Right ventricle myocardium superior (tissue), 1 donor: Measurements from ENCODE around the gene PDE3A. TPM values are rescaled to one million over a fixed set of nuclear protein-coding genes. Genes with fewer than 3 reads are reported as not detected.
"Not testable (repeated sequence)": the region's sequence is repeated elsewhere in the genome, so short reads cannot be mapped to it uniquely, and the experiment has no call there.

Source experiments
- ATAC-seq: fragments of 200-7000 bp; cut with Tn5 transposase; one replicate; pipeline ENCODE4 v1.9.1; 2020; ENCODE audit warnings: mild to moderate bottlenecking; ENCODE audit not compliant: poor library complexity
- DNase-seq: peaks from one replicate; pipeline ENCODE4 v3.0.0-alpha.2; 2020
- intact Hi-C: fragments of 100-400 bp; cut with DNase I; formaldehyde crosslinking; loops from one replicate; pipeline ENCODE4 v1.11.2; 2022
- long read RNA-seq: library from polyadenylated mRNA; unstranded; transcript quantifications from one replicate; pipeline ENCODE4 v2.0.0, GENCODE V29; 2021
- total RNA-seq: library from RNA; stranded (reverse); fragmentation: NEBNext Ultra II Directional; extraction: Animal tissue kit (Norgen Biotek cat#: 25700); gene quantifications from one replicate; pipeline ENCODE4 v1.2.1, GENCODE V29; 2021
- donor health status: DM: no; HTN: yes; CAD: no; lungs with severe emphysema.

The PDE3A gene
- 153 TPM for total RNA-seq
- long read RNA-seq, full-length matches to known transcripts = 50 of 99 reads
- long read RNA-seq, partial matches to known transcripts = 36 of 99 reads
- long read RNA-seq, other reads (novel, unspliced or antisense) = 13 of 99 reads

DNA sequence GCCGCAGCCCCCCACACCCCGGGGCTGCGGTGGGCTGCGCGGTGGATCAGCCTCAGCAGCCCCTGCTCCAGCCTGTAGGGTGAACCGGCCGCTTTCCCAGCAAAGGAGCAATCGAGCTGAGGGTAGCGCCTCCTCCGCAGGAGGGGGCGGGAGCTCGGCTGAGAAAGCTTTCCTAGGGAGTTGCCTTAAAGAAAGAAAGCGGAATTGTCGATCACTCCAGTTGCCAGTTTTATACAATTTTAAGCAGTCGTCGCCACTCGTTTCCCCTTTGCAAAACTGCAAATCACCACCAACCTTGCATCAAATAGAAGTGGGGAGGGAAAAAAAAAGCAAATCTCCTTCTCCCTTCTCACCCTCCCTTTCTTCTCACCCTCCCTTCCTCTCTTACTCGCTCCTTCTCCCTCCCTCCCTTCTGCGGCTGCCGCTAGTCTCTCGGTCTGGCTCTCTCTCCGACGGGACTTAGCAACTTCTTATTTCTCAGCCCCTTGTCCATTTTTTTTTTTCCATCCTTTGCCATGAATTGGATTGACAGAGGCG is at the start of gene PDE3A:
PDE3A (plus strand) TSS at position 424 of the 537 bp plus-strand sequence. CDS start 748 bp downstream, outside the sequence.
- ATAC-seq = peak; percentile 58
- peak; percentile 83 for DNase-seq
- intact Hi-C loops = loop anchor here (10.0 kb wide), 1 partner anchor 153 kb away; no protein-coding TSS in a partner anchor

GRCh38 chr12:20319366-20319765 is 49.0 kb upstream of the PDE3A start:
- peak; percentile 70 for ATAC-seq
- intact Hi-C loops = no loop called here

DNA sequence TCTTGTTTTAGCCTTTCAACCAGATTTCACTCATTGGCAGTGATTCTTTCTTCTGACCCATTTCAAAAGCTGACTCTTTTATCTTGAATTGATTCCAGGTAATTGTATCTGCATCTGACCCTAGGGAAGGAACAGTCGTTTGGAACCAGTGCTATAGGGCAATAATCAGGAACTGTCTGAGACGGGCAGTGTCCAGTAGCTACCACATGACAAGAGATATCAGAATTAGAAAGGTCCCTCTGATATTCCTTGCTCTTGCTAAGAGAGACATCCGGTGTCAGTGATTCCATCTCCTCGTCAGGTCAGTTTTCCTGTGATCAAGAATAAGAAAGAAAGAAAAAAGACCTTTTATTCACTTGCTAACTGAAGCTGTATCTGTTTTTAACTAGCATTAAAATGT is 47.8 kb upstream of the PDE3A start:
- intact Hi-C loops = no loop called here
- peak; percentile 80 for ATAC-seq
- DNase-seq = no peak

More at GRCh38 chr12:20319366-20319765, 49.0 kb upstream of the PDE3A start:
- DNase-seq = no peak

DNA sequence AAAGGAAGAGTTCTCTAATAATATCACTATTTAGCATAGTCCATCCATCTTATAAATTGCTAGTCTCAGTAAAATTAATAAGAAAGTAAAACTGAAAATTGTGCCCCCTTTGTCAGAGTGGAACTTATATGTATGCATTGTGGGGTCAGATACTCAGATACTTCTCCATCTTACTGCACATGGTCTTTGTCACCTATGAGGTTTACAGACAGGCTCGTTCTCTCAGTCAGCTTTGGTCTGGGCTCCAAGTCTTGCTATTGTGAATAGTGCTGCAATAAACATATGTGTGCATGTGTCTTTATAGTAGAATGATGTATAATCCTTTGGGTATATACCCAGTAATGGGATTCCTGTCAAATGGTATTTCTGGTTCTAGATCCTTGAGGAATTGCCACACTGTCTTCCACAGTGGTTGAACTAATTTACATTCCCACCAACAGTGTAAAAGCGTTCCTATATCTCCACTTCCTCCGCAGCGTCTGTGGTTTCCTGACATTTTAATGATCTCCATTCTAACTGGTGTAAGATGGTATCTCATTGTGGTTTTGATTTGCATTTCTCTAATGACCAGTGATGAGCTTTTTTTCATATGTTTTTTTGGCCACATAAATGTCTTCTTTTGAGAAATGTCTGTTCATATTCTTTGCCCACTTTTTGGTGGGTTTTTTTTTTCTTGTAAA is 37.4 kb upstream of the PDE3A start:
- DNase-seq, intact Hi-C loops, ATAC-seq: not testable (repeated sequence)

DNA sequence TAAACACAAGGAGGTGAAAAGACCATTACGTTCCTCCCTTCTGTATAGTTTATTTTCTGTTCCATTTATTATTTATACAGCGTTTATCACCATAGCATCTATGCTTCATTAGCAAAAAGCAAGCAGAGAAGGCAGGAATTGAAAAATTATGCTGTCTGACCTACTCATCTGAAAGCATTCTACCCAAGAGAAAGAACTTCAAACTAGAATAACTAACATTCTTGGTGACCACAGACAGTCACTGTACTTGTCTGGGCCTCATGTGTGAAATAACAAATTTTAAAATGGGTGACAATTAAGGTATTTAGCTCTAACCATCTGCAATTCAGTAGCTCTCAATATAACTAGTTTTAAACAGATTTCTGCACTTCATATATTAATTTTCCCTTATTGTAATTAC is 29.3 kb upstream of the PDE3A start:
- DNase-seq (no peak), ATAC-seq (no peak)
- intact Hi-C loops = no loop called here

GRCh38 chr12:20342111-20342510 is 26.2 kb upstream of the PDE3A start:
- ATAC-seq (no peak), DNase-seq (no peak)
- intact Hi-C loops = no loop called here

DNA sequence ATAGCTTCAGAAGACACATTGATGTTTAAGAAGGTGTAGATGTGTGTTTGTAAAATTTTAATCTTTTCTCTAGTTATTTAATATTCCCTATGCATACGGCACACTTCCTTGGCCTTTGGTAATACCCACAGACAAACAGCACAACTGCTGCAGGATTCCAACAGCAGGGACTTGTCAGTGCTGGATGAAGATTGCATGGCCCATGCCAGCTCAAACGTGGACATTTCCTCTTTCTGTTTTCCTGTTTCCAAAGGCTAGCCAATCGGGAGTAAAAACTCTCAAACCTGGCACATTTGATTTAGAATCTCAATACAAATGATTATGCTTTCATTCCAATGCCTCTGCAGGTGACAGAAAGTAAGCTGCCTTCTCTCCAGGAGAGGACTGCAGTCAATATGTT is 22.5 kb upstream of the PDE3A start:
- DNase-seq (no peak), ATAC-seq (peak; percentile 52)
- intact Hi-C loops = no loop called here

DNA sequence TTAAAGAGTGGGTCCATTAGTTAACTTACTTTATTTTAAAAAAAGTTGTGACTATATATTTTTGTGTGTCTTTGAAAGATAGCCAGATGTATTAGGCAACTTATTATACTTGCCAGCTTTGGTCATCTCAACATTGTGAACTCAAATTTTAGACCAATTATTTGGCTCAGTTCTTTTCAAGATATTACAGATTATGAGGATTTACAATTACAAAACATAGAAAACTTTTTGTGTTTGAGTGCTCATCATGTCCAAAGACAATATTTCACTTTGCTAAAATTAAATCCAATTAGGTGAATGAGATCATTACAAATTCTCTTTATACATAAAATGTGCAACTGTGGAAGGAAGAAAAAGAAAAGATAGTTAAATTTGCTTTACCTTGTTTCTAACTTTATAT is 18.3 kb upstream of the PDE3A start:
- intact Hi-C loops = no loop called here
- ATAC-seq = peak; percentile 18
- no peak for DNase-seq

GRCh38 chr12:20350495-20350894 is 17.8 kb upstream of the PDE3A start:
- peak; percentile 50 for ATAC-seq
- intact Hi-C loops = no loop called here
- DNase-seq = no peak

DNA sequence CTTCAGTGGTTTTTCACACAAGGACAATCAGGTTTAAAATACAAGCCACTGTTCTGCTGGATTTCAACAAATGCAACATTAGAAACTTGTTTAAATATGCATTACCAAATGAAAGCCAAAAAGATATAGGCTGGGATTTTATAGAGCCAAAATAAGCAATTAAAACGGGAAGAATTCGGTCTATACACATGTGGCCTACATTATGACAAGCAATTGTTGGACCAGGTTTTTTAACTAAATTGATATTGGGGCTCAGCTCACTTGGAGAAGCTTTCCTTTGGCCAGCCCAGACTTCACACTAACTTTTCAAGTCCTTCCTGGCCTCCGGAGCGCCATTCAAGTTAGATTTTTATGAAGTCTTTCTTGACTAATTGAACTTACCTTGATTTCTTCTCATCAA is 16.9 kb upstream of the PDE3A start:
- DNase-seq (no peak), ATAC-seq (no peak)
- intact Hi-C loops = no loop called here

GRCh38 chr12:20356048-20356447 is 12.3 kb upstream of the PDE3A start:
- ATAC-seq (peak; percentile 38), DNase-seq (no peak)
- intact Hi-C loops = no loop called here

DNA sequence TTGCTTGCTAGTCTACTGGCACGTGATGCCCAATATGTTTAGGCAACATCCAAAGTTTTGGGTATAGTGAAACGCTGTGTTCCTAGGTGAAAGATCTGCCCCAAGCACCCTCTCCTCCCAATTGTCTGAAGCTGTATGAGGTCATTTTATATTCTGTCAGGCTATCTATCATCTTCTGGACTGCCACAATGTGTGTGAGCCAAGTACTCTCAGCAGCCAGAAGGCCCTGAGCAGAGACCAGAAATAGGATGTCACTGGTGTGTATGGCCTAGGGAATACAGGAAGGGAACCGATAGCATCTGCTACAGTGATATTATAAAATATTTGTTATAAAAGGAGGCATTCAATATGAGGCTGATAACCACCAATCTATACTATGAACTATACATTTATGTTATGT is 7.9 kb upstream of the PDE3A start:
- intact Hi-C loops = loop anchor here (10.0 kb wide), 1 partner anchor 146 kb away; no protein-coding TSS in a partner anchor
- DNase-seq = no peak
- ATAC-seq = peak; percentile 56

- intact Hi-C loops = loop anchor here (10.0 kb wide), 1 partner anchor 147 kb away; no protein-coding TSS in a partner anchor
- ATAC-seq (no peak), DNase-seq (no peak)
These were observed 6.9 kb upstream of the PDE3A start for GRCh38 chr12:20361416-20361815.

DNA sequence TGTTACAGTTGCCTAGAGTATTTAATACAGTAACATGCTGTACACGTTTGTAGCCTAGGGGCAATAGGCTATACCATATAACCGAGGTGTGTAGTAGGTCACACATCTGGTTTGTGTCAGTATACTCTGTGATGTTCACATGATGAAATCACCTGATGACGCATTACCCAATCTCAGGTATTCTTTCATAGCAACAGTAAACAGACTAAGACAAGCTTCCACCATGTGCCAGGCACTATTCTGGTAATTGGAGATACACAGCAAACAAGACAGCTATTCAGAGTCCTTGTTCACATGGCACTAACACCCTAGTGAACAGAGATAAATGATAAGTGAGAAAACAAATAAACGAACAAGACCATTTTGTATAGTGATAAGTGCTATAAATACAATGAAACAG is 3.8 kb upstream of the PDE3A start:
- intact Hi-C loops = loop anchor here (10.0 kb wide), 1 partner anchor 150 kb away; no protein-coding TSS in a partner anchor
- ATAC-seq = peak; percentile 57
- DNase-seq = no peak

- intact Hi-C loops = loop anchor here (2.0 to 10.0 kb wide), 2 partner anchors 94 to 152 kb away; no protein-coding TSS in a partner anchor
- DNase-seq (no peak), ATAC-seq (no peak)
These were observed 1.4 kb upstream of the PDE3A start for GRCh38 chr12:20366776-20367409.

GRCh38 chr12:20367583-20368113 is 689 bp upstream of the PDE3A start:
- ATAC-seq = no peak
- intact Hi-C loops = loop anchor here (2.0 to 10.0 kb wide), 2 partner anchors 95 to 153 kb away; no protein-coding TSS in a partner anchor

GRCh38 chr12:20368651-20369304 is 441 bp downstream of the PDE3A start:
- DNase-seq (peak; percentile 57), ATAC-seq (peak; percentile 45)
- intact Hi-C loops = loop anchor here (10.0 kb wide), 1 partner anchor 154 kb away; no protein-coding TSS in a partner anchor

More at GRCh38 chr12:20367583-20368113, 689 bp upstream of the PDE3A start:
- no peak for DNase-seq

DNA sequence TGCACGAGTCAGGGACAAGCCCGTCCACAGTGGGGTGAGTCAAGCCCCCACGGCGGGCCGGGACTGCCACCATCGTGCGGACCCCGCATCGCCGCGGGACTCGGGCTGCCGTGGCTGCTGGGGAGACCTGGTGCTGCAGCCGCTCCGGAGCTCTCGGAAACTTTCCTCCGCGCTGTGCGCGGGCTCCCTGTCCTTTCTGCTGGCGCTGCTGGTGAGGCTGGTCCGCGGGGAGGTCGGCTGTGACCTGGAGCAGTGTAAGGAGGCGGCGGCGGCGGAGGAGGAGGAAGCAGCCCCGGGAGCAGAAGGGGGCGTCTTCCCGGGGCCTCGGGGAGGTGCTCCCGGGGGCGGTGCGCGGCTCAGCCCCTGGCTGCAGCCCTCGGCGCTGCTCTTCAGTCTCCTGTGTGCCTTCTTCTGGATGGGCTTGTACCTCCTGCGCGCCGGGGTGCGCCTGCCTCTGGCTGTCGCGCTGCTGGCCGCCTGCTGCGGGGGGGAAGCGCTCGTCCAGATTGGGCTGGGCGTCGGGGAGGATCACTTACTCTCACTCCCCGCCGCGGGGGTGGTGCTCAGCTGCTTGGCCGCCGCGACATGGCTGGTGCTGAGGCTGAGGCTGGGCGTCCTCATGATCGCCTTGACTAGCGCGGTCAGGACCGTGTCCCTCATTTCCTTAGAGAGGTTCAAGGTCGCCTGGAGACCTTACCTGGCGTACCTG is 1.1 kb downstream of the PDE3A start:
- ATAC-seq (peak; percentile 77), DNase-seq (peak; percentile 91)
- intact Hi-C loops = loop anchor here (10.0 kb wide), 2 partner anchors 155 to 625 kb away; no protein-coding TSS in a partner anchor
